Neural cell (in vitro differentiated cells): ENCODE results near the gene MAN2B2.

ENCODE experiments used
- CTCF ChIP-seq: fragments of 450-650 bp; IDR thresholded peaks from 2 replicates; pipeline ENCODE4 v1.5.1; 2014; ENCODE audit warnings: antibody characterized with exemption, mild to moderate bottlenecking, moderate library complexity; ENCODE audit not compliant: poor library complexity, severe bottlenecking
- EZH2 ChIP-seq: fragments of 200-600, 300-800 bp; shearing (Covaris generic), sonication (generic); IDR thresholded peaks from 2 replicates; pipeline ENCODE4 v1.6.1; 2014; ENCODE audit warnings: antibody characterized with exemption, low read length, borderline replicate concordance, mild to moderate bottlenecking; ENCODE audit not compliant: insufficient read depth, poor library complexity, severe bottlenecking
- MXI1 ChIP-seq: fragments of 450-650 bp; conservative IDR thresholded peaks from 2 replicates; pipeline ENCODE4 v1.6.1; 2014; ENCODE audit warnings: antibody characterized with exemption, mild to moderate bottlenecking; ENCODE audit not compliant: poor library complexity, severe bottlenecking
- POLR2AphosphoS5 ChIP-seq: IDR thresholded peaks from 2 replicates; pipeline ENCODE4 v1.6.1; 2012
- RAD21 ChIP-seq: fragments of 450-650 bp; conservative IDR thresholded peaks from 2 replicates; pipeline ENCODE4 v1.6.1; 2014; ENCODE audit warnings: antibody characterized with exemption, mild to moderate bottlenecking, moderate library complexity
- SMC3 ChIP-seq: fragments of 450-650 bp; conservative IDR thresholded peaks from 2 replicates; pipeline ENCODE4 v1.6.1; 2014; ENCODE audit warnings: antibody characterized with exemption, mild to moderate bottlenecking, moderate library complexity; ENCODE audit not compliant: poor library complexity
- TAF1 ChIP-seq: IDR thresholded peaks from 2 replicates; pipeline ENCODE4 v1.6.1; 2012; ENCODE audit warnings: low read depth

- TF ChIP-seq CTCF (no peak), MXI1 (no peak), POLR2AphosphoS5 (no peak), RAD21 (no peak), SMC3 (no peak), EZH2 (no peak), TAF1 (no peak)
These were observed 74.2 kb downstream of the MAN2B2 start for GRCh38 chr4:6649216-6649615.
